Activated T-cell treated with anti-CD3 and anti-CD28 coated beads for 4 hours (primary cell): Measurements from ENCODE around the gene RTL1.

Experiments used
- DNase-seq: peaks from one replicate; pipeline ENCODE4 v3.0.0-alpha.2; 2020

The RTL1 gene

GRCh38 chr14:100845341-100845740 lies 58.2 kb downstream of the RTL1 start:
- no peak for DNase-seq

GRCh38 chr14:100844846-100845245 lies 58.7 kb downstream of the RTL1 start:
- no peak for DNase-seq

GRCh38 chr14:100844421-100844820 lies 59.1 kb downstream of the RTL1 start:
- DNase-seq = no peak

- DNase-seq = no peak
Measured at GRCh38 chr14:100844082-100844408, 59.5 kb downstream of the RTL1 start.

GRCh38 chr14:100842799-100843198 lies 60.7 kb downstream of the RTL1 start:
- no peak for DNase-seq

- no peak for DNase-seq
Measured at GRCh38 chr14:100841761-100842403, 61.6 kb downstream of the RTL1 start.

GRCh38 chr14:100841066-100841760 lies 62.3 kb downstream of the RTL1 start:
- no peak for DNase-seq

GRCh38 chr14:100840286-100841065 lies 63.0 kb downstream of the RTL1 start:
- DNase-seq = no peak

- DNase-seq = no peak
Measured at GRCh38 chr14:100839681-100840111, 63.8 kb downstream of the RTL1 start.

GRCh38 chr14:100839315-100839585 lies 64.3 kb downstream of the RTL1 start:
- DNase-seq = no peak

GRCh38 chr14:100838493-100839314 lies 64.8 kb downstream of the RTL1 start:
- no peak for DNase-seq

GRCh38 chr14:100837805-100838350 lies 65.6 kb downstream of the RTL1 start:
- no peak for DNase-seq

- no peak for DNase-seq
Measured at GRCh38 chr14:100836941-100837804, 66.3 kb downstream of the RTL1 start.

GRCh38 chr14:100836311-100836805 lies 67.2 kb downstream of the RTL1 start:
- DNase-seq = no peak

- DNase-seq = no peak
Measured at GRCh38 chr14:100835548-100836310, 67.8 kb downstream of the RTL1 start.

- DNase-seq = no peak
Measured at GRCh38 chr14:100834794-100835547, 68.6 kb downstream of the RTL1 start.

GRCh38 chr14:100834082-100834793 lies 69.3 kb downstream of the RTL1 start:
- DNase-seq = no peak

GRCh38 chr14:100832311-100832960 lies 71.1 kb downstream of the RTL1 start:
- DNase-seq = no peak

GRCh38 chr14:100830681-100831080 lies 72.8 kb downstream of the RTL1 start:
- no peak for DNase-seq
